Body of pancreas (tissue), 4 donors: ENCODE measurements around the gene COG8. TPM values are rescaled to one million over a fixed set of nuclear protein-coding genes. Genes with fewer than 3 reads are reported as not detected.

Experiments used
- ATAC-seq: fragments of 150-250 bp; one replicate; pipeline ENCODE4 v1.9.1; 2016
- DNase-seq, 4 donors: peaks; one replicate each; pipeline ENCODE4 v3.0.0-alpha.2; 2019
- H3K27ac ChIP-seq, 4 donors: fragments of 200-600 bp; sonication (generic); 1 replicate in 3 of 4; 2 replicates in 1 of 4; pipeline versions ENCODE4 v1.5.1 to v1.6.1; 2016 to 2019; ENCODE audit warnings: mild to moderate bottlenecking in 1 of 4, mixed read lengths in 1 of 4, moderate library complexity in 1 of 4
- H3K27me3 ChIP-seq, 2 donors: fragments of 200-600 bp; sonication (generic); one replicate each; pipeline ENCODE4 v1.6.0; 2016; ENCODE audit warnings: mild to moderate bottlenecking in 1 of 2
- H3K36me3 ChIP-seq, 2 donors: fragments of 200-600 bp; sonication (generic); replicated peaks in 1 of 2; 2 replicates each; pipeline ENCODE4 v1.5.1; 2016; ENCODE audit warnings: low read depth in 2 of 2; ENCODE audit not compliant: insufficient read depth in 1 of 2
- H3K4me1 ChIP-seq: fragments of 200-600 bp; sonication (generic); one replicate; pipeline ENCODE4 v1.6.0; 2016
- H3K4me3 ChIP-seq, 2 donors: fragments of 200-600 bp; sonication (generic); 1 replicate in 1 of 2; 2 replicates in 1 of 2; pipeline ENCODE4 v1.5.1; 2016 to 2019
- H3K9me3 ChIP-seq, 3 donors: fragments of 200-600 bp; sonication (generic); 1 replicate in 2 of 3; 2 replicates in 1 of 3; pipeline ENCODE4 v1.5.1; 2016
- POLR2A ChIP-seq, 3 donors: fragments of 450-650 bp; IDR thresholded peaks; one replicate each; pipeline ENCODE4 v1.6.1; 2016; ENCODE audit warnings: antibody characterized with exemption in 3 of 3, mild to moderate bottlenecking in 2 of 3
- WGBS, 2 donors: methylation state at CpG; one replicate each; pipeline ENCODE4 v1.1.5; 2017; 5-methylcytosine and 5-hydroxymethylcytosine counted together
- intact Hi-C: fragments of 100-400 bp; cut with DNase I; formaldehyde crosslinking; loops from one replicate; pipeline ENCODE4 v1.15.1; 2023
- total RNA-seq, 2 donors: library from RNA; depleted of rRNA; stranded (reverse); fragments of >200 nt; gene quantifications; one replicate each; pipeline ENCODE4 v1.1.0, GENCODE V29; 2016
- TF ChIP-seq, protein P1 (sequence below), 7 experiments: fragments of 450-650 bp in 4 of 7; fragments of 200-600 bp in 3 of 7; sonication (generic) in 3 of 7; IDR thresholded peaks; one replicate each; pipeline ENCODE4 v1.5.1; 2016 to 2019; ENCODE audit warnings: antibody characterized with exemption in 7 of 7

COG8 gene
- total RNA-seq, 2 donors from 2014 or later, result 39.4 to 46.8 TPM

DNA sequence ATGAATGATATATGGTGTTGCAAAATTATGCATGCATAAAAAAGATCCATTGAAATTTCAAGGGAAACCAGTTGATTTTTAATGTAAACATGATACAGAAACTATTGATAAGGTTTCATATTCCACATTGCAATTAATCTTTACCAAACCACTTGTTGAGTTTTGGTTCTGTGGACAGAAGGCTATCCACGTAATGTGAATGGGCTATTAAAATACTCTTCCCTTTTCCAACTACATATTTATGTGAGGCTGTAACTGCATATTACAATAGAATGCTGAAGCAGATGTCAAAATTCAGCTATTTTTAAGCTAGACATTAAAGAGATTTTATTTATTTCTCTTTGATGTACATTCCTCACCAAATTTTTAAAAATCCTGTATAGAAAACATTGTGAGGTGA lies 62.0 kb downstream of the COG8 start:
- Histone ChIP-seq H3K27ac (no peak overlapping the region), H3K4me1 (no peaks in the 10 kb centered on the region), H3K27me3 (no peaks in the 10 kb centered on the region), H3K4me3 (no peak overlapping the region), H3K9me3 (no peaks in the 10 kb centered on the region), H3K36me3 (no peaks in the 10 kb centered on the region)
- ATAC-seq (no peak), DNase-seq (no peak)
- 64 to 87% methylated on average over 1 of the region's 1 CpG for WGBS, 2 donors
- TF ChIP-seq POLR2A (IDR thresholded peaks at IDR 0.05), result no peak
- TF ChIP-seq, protein P1, sequence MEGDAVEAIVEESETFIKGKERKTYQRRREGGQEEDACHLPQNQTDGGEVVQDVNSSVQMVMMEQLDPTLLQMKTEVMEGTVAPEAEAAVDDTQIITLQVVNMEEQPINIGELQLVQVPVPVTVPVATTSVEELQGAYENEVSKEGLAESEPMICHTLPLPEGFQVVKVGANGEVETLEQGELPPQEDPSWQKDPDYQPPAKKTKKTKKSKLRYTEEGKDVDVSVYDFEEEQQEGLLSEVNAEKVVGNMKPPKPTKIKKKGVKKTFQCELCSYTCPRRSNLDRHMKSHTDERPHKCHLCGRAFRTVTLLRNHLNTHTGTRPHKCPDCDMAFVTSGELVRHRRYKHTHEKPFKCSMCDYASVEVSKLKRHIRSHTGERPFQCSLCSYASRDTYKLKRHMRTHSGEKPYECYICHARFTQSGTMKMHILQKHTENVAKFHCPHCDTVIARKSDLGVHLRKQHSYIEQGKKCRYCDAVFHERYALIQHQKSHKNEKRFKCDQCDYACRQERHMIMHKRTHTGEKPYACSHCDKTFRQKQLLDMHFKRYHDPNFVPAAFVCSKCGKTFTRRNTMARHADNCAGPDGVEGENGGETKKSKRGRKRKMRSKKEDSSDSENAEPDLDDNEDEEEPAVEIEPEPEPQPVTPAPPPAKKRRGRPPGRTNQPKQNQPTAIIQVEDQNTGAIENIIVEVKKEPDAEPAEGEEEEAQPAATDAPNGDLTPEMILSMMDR (IDR thresholded peaks at IDR 0.05), result no peak
- intact Hi-C loops, result no loop called here

Other genes with a start within 250 kb of the COG8 start
- under 1 TPM; 0.26 to 0.99 TPM for gene HAS3, start 233.9 kb downstream of the COG8 start, total RNA-seq
- 10 to 100 TPM; 35.3 to 39.4 TPM for gene CHTF8, start 207.0 kb downstream of the COG8 start, total RNA-seq
- gene UTP4, start 206.9 kb downstream of the COG8 start, total RNA-seq, result 10 to 100 TPM in 1 of 2 donors, 1 to 10 TPM in 1; 9.2 to 12.2 TPM
- gene SNTB2, start 152.4 kb downstream of the COG8 start, total RNA-seq, result 10 to 100 TPM; 11.2 to 13.5 TPM
- gene VPS4A, start 28.2 kb downstream of the COG8 start, total RNA-seq, result 10 to 100 TPM; 29.8 to 30.7 TPM
- 10 to 100 TPM; 38.1 to 45.2 TPM for gene PDF, start 9.0 kb downstream of the COG8 start, total RNA-seq
- gene NIP7, start 208 bp upstream of the COG8 start, total RNA-seq, result 1 to 10 TPM; 3.3 to 8.8 TPM
- gene TMED6, start 12.2 kb upstream of the COG8 start, total RNA-seq, result 10 to 100 TPM; 23.1 to 62.8 TPM
- gene TERF2, start 46.4 kb upstream of the COG8 start, total RNA-seq, result 10 to 100 TPM; 11.4 to 27.7 TPM
- 10 to 100 TPM in 1 of 2 donors, 1 to 10 TPM in 1; 8.2 to 20.0 TPM for gene CYB5B, start 85.1 kb upstream of the COG8 start, total RNA-seq
- 10 to 100 TPM; 38.1 to 38.9 TPM for gene NFAT5, start 226.4 kb upstream of the COG8 start, total RNA-seq